Measurements from ENCODE around the gene PNPLA8. TPM values are rescaled to one million over a fixed set of nuclear protein-coding genes. Genes with fewer than 3 reads are reported as not detected.

PNPLA8 gene
- total and polyA plus RNA-seq, 2 donors (not counting 1 experiment from before 2014, with no cell fraction given): 12.3 to 57.3 TPM

GRCh38 chr7:108497082-108497725 is 28.7 kb downstream of the PNPLA8 start:
- Histone ChIP-seq H3K4me3 (ENCODE audit: control extremely low read depth in 1 of 5, extremely low read depth in 1 of 5, insufficient read depth in 1 of 5, low read depth in 2 of 5, low read length in 4 of 5) (no peak overlapping the region), H2AFZ (ENCODE audit: insufficient read depth, low read depth, low read length, poor library complexity, severe bottlenecking) (no peak overlapping the region), H4K20me1 (ENCODE audit: control insufficient read depth, insufficient read depth, low read length, poor library complexity, severe bottlenecking) (no peaks in the 10 kb centered on the region), H3K9ac (ENCODE audit: low read length) (no peak overlapping the region), H3K79me2 (ENCODE audit: control insufficient read depth, insufficient read depth, low read length) (peaks cover 46% of the 10 kb centered on the region), H3K4me1 (ENCODE audit: control insufficient read depth in 2 of 2, insufficient read depth in 2 of 2, low read length in 2 of 2) (peaks cover 16% of the 10 kb centered on the region in 2 donors), H3K36me3 (replicated peaks in 1 of 2; ENCODE audit: control extremely low read depth in 1 of 2, control insufficient read depth in 1 of 2, extremely low read depth in 1 of 2, insufficient read depth in 2 of 2, low read length in 1 of 2) (peaks cover 3 to 38% of the 10 kb centered on the region in 2 experiments), H3K9me3 (ENCODE audit: control extremely low read depth in 1 of 3, control insufficient read depth in 2 of 3, insufficient read depth in 1 of 3, low read length in 2 of 3) (no peaks in the 10 kb centered on the region), H3K27ac (ENCODE audit: low read length in 2 of 2) (no peak overlapping the region), H3K4me2 (replicated peaks; ENCODE audit: low read depth, low read length, poor library complexity, severe bottlenecking) (no peak overlapping the region), H3K27me3 (replicated peaks in 1 of 4; ENCODE audit: control extremely low read depth in 1 of 4, control insufficient read depth in 3 of 4, insufficient read depth in 4 of 4, low read length in 3 of 4) (no peaks in the 10 kb centered on the region)
- ATAC-seq (ENCODE audit: low read depth): peak; percentile 94
- Mint-ChIP-seq H3K27me3 (no peaks in the 10 kb centered on the region), H3K4me1 (peaks cover 32% of the 10 kb centered on the region), H3K27ac (peak overlapping the region; percentile 34), H3K9me3 (ENCODE audit: insufficient read depth) (peaks cover 5% of the 10 kb centered on the region), H3K4me3 (no peak overlapping the region)
- DNase-seq: peak; percentile 81
- no CpG with 5 or more reads among the region's 3 CpGs for WGBS (ENCODE audit: insufficient coverage)
- POLR2A ChIA-PET: interaction anchor here (0.6 to 1.9 kb wide), 3 partner anchors 28 to 79 kb away, joined by 4 to 7 read pairs (median 4); partner anchors contain the start of genes DNAJB9, PNPLA8 and THAP5
- intact Hi-C loops (cut with micrococcal nuclease): loop anchor here (1.0 kb wide), 3 partner anchors 45 to 316 kb away; no protein-coding TSS in a partner anchor
- no peak for TF ChIP-seq EZH2 (IDR thresholded peaks at IDR 0.05; ENCODE audit: borderline replicate concordance, insufficient read depth, low read depth, low read length, poor library complexity, severe bottlenecking)
- TF ChIP-seq CTCF (IDR thresholded peaks at IDR 0.05): peak; percentile 97
- CTCF ChIA-PET: interaction anchor here (0.6 to 4.9 kb wide), 33 partner anchors 9 to 1621 kb away, joined by 3 to 58 read pairs (median 5); partner anchors contain the start of genes DNAJB9, NRCAM, PNPLA8 and THAP5

GRCh38 chr7:108492742-108493141 is 33.2 kb downstream of the PNPLA8 start:
- H3K4me2 ChIP-seq (replicated peaks; ENCODE audit: low read depth, low read length, poor library complexity, severe bottlenecking): no peak overlapping the region
- Mint-ChIP-seq H3K4me3 (no peak overlapping the region), H3K4me1 (peaks cover 12% of the 10 kb centered on the region), H3K9me3 (ENCODE audit: insufficient read depth) (no peaks in the 10 kb centered on the region), H3K27me3 (no peaks in the 10 kb centered on the region), H3K27ac (no peak overlapping the region)
- no peak overlapping the region for H2AFZ ChIP-seq (ENCODE audit: insufficient read depth, low read depth, low read length, poor library complexity, severe bottlenecking)
- no peak overlapping the region for H3K9ac ChIP-seq (ENCODE audit: low read length)
- ATAC-seq (ENCODE audit: low read depth) (no peak), DNase-seq (no peak)
- H3K27me3 ChIP-seq (replicated peaks in 1 of 4; ENCODE audit: control extremely low read depth in 1 of 4, control insufficient read depth in 3 of 4, insufficient read depth in 4 of 4, low read length in 3 of 4): no peaks in the 10 kb centered on the region
- no peaks in the 10 kb centered on the region for H3K9me3 ChIP-seq (ENCODE audit: control extremely low read depth in 1 of 3, control insufficient read depth in 2 of 3, insufficient read depth in 1 of 3, low read length in 2 of 3)
- no peak overlapping the region for H3K27ac ChIP-seq (ENCODE audit: low read length in 2 of 2)
- no peak overlapping the region for H3K4me3 ChIP-seq (ENCODE audit: control extremely low read depth in 1 of 5, extremely low read depth in 1 of 5, insufficient read depth in 1 of 5, low read depth in 2 of 5, low read length in 4 of 5)
- H4K20me1 ChIP-seq (ENCODE audit: control insufficient read depth, insufficient read depth, low read length, poor library complexity, severe bottlenecking): no peaks in the 10 kb centered on the region
- H3K79me2 ChIP-seq (ENCODE audit: control insufficient read depth, insufficient read depth, low read length): peaks cover 15% of the 10 kb centered on the region
- ChIA-PET CTCF (interaction anchor here (0.7 to 2.4 kb wide), 2 partner anchors 40 to 118 kb away, joined by 3 to 11 read pairs; no protein-coding TSS in a partner anchor), POLR2A (no interaction called here)
- intact Hi-C loops (cut with micrococcal nuclease): no loop called here
- WGBS (ENCODE audit: insufficient coverage): 100% methylated on average over 1 of the region's 4 CpGs
- no peak for TF ChIP-seq CTCF (IDR thresholded peaks at IDR 0.05)
- no peak for TF ChIP-seq EZH2 (IDR thresholded peaks at IDR 0.05; ENCODE audit: borderline replicate concordance, insufficient read depth, low read depth, low read length, poor library complexity, severe bottlenecking)
- peaks cover 2 to 6% of the 10 kb centered on the region in 2 donors for H3K4me1 ChIP-seq (ENCODE audit: control insufficient read depth in 2 of 2, insufficient read depth in 2 of 2, low read length in 2 of 2)
- H3K36me3 ChIP-seq (replicated peaks in 1 of 2; ENCODE audit: control extremely low read depth in 1 of 2, control insufficient read depth in 1 of 2, extremely low read depth in 1 of 2, insufficient read depth in 2 of 2, low read length in 1 of 2): peaks cover 8 to 29% of the 10 kb centered on the region in 2 experiments

Data from B cell (primary cell).